Measurements from ENCODE around the gene PRG3. TPM values are rescaled to one million over a fixed set of nuclear protein-coding genes. Genes with fewer than 3 reads are reported as not detected.

Gene PRG3
- total and polyA plus RNA-seq, 2 of the 4 experiments (the other 2 are of a cell fraction) = not detected

DNA sequence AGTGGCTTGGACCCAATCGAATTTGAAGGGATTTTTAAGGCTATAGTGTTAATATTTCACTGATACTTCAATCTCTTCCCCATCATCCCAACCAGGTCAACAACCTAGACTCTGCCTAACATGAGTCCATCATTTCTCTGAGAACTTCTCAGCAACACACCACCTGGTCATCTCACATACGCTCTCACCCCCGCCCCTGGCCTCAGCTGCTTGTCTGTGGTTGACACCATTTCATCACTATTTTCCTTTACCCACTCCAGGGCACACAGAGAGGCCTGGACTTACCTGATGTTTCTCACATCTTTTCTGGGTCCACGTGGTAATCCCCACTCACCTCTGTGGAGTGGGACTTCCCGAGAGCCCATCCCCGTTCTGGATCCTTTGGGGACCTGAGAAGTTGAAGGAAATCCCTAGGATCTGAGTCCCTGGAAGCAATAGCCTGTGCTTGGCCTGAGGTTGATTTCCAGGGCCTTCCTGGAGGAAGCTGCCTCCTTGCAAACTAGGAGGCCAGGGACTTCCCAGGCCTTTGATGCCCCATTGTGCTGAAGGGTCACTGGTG, 39.6 kb downstream of the PRG3 start:
- H4K20me1 ChIP-seq (ENCODE audit: insufficient read depth, low read length) = no peaks in the 10 kb centered on the region
- intact Hi-C loops (cut with micrococcal nuclease) = loop anchor here (10.0 kb wide), 1 partner anchor 1183 kb away; no protein-coding TSS in a partner anchor
- no peak overlapping the region for H2BK5ac ChIP-seq (ENCODE audit: low read depth, low read length, poor library complexity, severe bottlenecking)
- peaks cover 0 to 2% of the 10 kb centered on the region in 2 experiments; a peak in 1 of 4 replicates for H3K79me1 ChIP-seq (ENCODE audit: low read depth in 1 of 2, low read length in 2 of 2)
- no peak overlapping the region for H4K8ac ChIP-seq (ENCODE audit: low read depth in 2 of 2, low read length in 2 of 2)
- H2BK15ac ChIP-seq (ENCODE audit: low read depth, low read length) = no peak overlapping the region
- no peak overlapping the region for H2AK5ac ChIP-seq (ENCODE audit: low read depth, low read length)
- dilution Hi-C loops (cut with HindIII; ENCODE audit: low sequenced_read_pairs, unreplicated experiment) = no loop called here
- WGBS, 2 experiments (ENCODE audit: extremely low coverage in 2 of 2, insufficient read length in 1 of 2) = no CpG with 5 or more reads among the region's 6 CpGs
- CTCF ChIA-PET = no interaction called here
- no peaks in the 10 kb centered on the region for H3K9me3 ChIP-seq (ENCODE audit: control insufficient read depth, insufficient read depth, low read length)
- H3K18ac ChIP-seq (ENCODE audit: low read depth, low read length) = no peak overlapping the region
- H3K27ac ChIP-seq (ENCODE audit: insufficient read depth, low read length) = no peak overlapping the region
- peaks cover 1% of the 10 kb centered on the region for H3K4me1 ChIP-seq (ENCODE audit: control insufficient read depth, insufficient read depth, low read length)
- H2BK20ac ChIP-seq (ENCODE audit: low read depth, low read length) = no peak overlapping the region
- no peak for TF ChIP-seq NFE2L2 (IDR thresholded peaks at IDR 0.05; ENCODE audit: low read depth, low read length)
- TF ChIP-seq MXI1 (IDR thresholded peaks at IDR 0.05; ENCODE audit: borderline replicate concordance, low read depth, low read length) = no peak
- no peak for TF ChIP-seq FOS (IDR thresholded peaks at IDR 0.05; ENCODE audit: low read depth, low read length)
- no peak overlapping the region for H3K4me3 ChIP-seq (ENCODE audit: insufficient read depth, low read depth, low read length)
- H3K27me3 ChIP-seq (ENCODE audit: control insufficient read depth, insufficient read depth, low read length) = peaks cover 31% of the 10 kb centered on the region
- no TSS peak for BruUV-seq (replicated peaks)
- DNase-seq = no peak
- no peak overlapping the region for H3K14ac ChIP-seq (replicated peaks; ENCODE audit: low read depth, low read length)
- no peak overlapping the region for H4K91ac ChIP-seq (ENCODE audit: insufficient read depth, low read depth, low read length)
- in situ Hi-C loops (cut with MboI; ENCODE audit: low sequenced_read_pairs) = loop anchor here (5.0 kb wide), 1 partner anchor 186 kb away; no protein-coding TSS in a partner anchor
- H3K9me1 ChIP-seq (ENCODE audit: insufficient read depth, low read length) = peaks cover 2% of the 10 kb centered on the region; the same call in 1 of the 2 replicates
- H3K9ac ChIP-seq (ENCODE audit: low read depth, low read length) = no peak overlapping the region
- H3K23ac ChIP-seq (ENCODE audit: low read depth, low read length) = no peak overlapping the region
- H3K36me3 ChIP-seq (ENCODE audit: control insufficient read depth, insufficient read depth, low read length) = no peaks in the 10 kb centered on the region
- no peak overlapping the region for H3K4ac ChIP-seq (ENCODE audit: low read depth, low read length)
- H3K4me2 ChIP-seq (ENCODE audit: low read depth, low read length) = no peak overlapping the region
- no peak overlapping the region for H4K5ac ChIP-seq (ENCODE audit: low read depth, low read length)
- no peak overlapping the region for H2BK120ac ChIP-seq (ENCODE audit: low read depth, low read length)
- POLR2A ChIA-PET (ENCODE audit: unreplicated experiment) = no interaction called here
- no peak overlapping the region for H2AFZ ChIP-seq (replicated peaks; ENCODE audit: low read length, poor library complexity)
- H2AK9ac ChIP-seq (replicated peaks; ENCODE audit: low read depth, low read length, poor library complexity) = peak overlapping the region; percentile 79
- no peak overlapping the region for H3K56ac ChIP-seq (ENCODE audit: extremely low read depth, insufficient read depth, low read length)
- no peak for ATAC-seq (ENCODE audit: low read depth)

Data from IMR-90 (cell line).